Measurements from ENCODE around the gene DLAT. TPM values are rescaled to one million over a fixed set of nuclear protein-coding genes. Genes with fewer than 3 reads are reported as not detected.

DLAT gene
- total RNA-seq, 1 donor from 2014 or later = 26.1 TPM

GRCh38 chr11:111978028-111978771, 47.0 kb upstream of the DLAT start:
- Histone ChIP-seq H3K4me1 (peaks cover 36% of the 10 kb centered on the region), H3K27ac (no peak overlapping the region), H3K4me3 (peak overlapping the region; percentile 69), H3K27me3 (ENCODE audit: low read depth) (no peaks in the 10 kb centered on the region), H3K9me3 (no peaks in the 10 kb centered on the region), H3K36me3 (peaks cover 5% of the 10 kb centered on the region)
- ATAC-seq (peak in 1 of 2 donors; percentile 5), DNase-seq (no peak)
- intact Hi-C loops (cut with DNase I) = no loop called here
- TF ChIP-seq CTCF (IDR thresholded peaks at IDR 0.05) = no peak

- DNase-seq (no peak), ATAC-seq (no peak)
- no peaks in the 10 kb centered on the region for H3K9me3 ChIP-seq
- H3K27ac ChIP-seq = no peak overlapping the region
- intact Hi-C loops (cut with DNase I) = loop anchor here (10.0 kb wide), 1 partner anchor 45 kb away; the partner anchor contains the start of gene DIXDC1
- TF ChIP-seq CTCF (IDR thresholded peaks at IDR 0.05) = no peak
- no peak overlapping the region for H3K4me3 ChIP-seq
- peaks cover 36% of the 10 kb centered on the region for H3K4me1 ChIP-seq
- no peaks in the 10 kb centered on the region for H3K27me3 ChIP-seq (ENCODE audit: low read depth)
- peaks cover 7% of the 10 kb centered on the region for H3K36me3 ChIP-seq
These were observed 45.1 kb upstream of the DLAT start for GRCh38 chr11:111980062-111980461.

- H3K36me3 ChIP-seq = peaks cover 19% of the 10 kb centered on the region
- H3K27me3 ChIP-seq (ENCODE audit: low read depth) = no peaks in the 10 kb centered on the region
- peaks cover 30% of the 10 kb centered on the region for H3K4me1 ChIP-seq
- H3K9me3 ChIP-seq = no peaks in the 10 kb centered on the region
- no peak overlapping the region for H3K4me3 ChIP-seq
- TF ChIP-seq CTCF (IDR thresholded peaks at IDR 0.05) = no peak
- intact Hi-C loops (cut with DNase I) = loop anchor here (10.0 kb wide), 1 partner anchor 46 kb away; the partner anchor contains the start of gene DIXDC1
- DNase-seq (no peak), ATAC-seq (no peak)
- H3K27ac ChIP-seq = no peak overlapping the region
These were observed 43.9 kb upstream of the DLAT start for GRCh38 chr11:111981270-111981669.

- TF ChIP-seq CTCF (IDR thresholded peaks at IDR 0.05) = peak; percentile 60
- Histone ChIP-seq H3K27ac (peak overlapping the region; percentile 55), H3K36me3 (peaks cover 26% of the 10 kb centered on the region), H3K9me3 (no peaks in the 10 kb centered on the region), H3K4me1 (peaks cover 23% of the 10 kb centered on the region), H3K27me3 (ENCODE audit: low read depth) (no peaks in the 10 kb centered on the region), H3K4me3 (peak overlapping the region; percentile 45)
- ATAC-seq (peak; percentile 91 to 92), DNase-seq (peak; percentile 75)
- intact Hi-C loops (cut with DNase I) = loop anchor here (10.0 kb wide), 1 partner anchor 47 kb away; the partner anchor contains the start of gene DIXDC1
These were observed 43.2 kb upstream of the DLAT start for GRCh38 chr11:111982019-111982464.

- peaks cover 27% of the 10 kb centered on the region for H3K36me3 ChIP-seq
- intact Hi-C loops (cut with DNase I) = loop anchor here (10.0 kb wide), 1 partner anchor 48 kb away; the partner anchor contains the start of gene DIXDC1
- H3K9me3 ChIP-seq = no peaks in the 10 kb centered on the region
- TF ChIP-seq CTCF (IDR thresholded peaks at IDR 0.05) = no peak
- H3K27me3 ChIP-seq (ENCODE audit: low read depth) = no peaks in the 10 kb centered on the region
- H3K27ac ChIP-seq = peak overlapping the region; percentile 55
- DNase-seq (no peak), ATAC-seq (peak; percentile 6 to 18)
- peaks cover 19% of the 10 kb centered on the region for H3K4me1 ChIP-seq
- H3K4me3 ChIP-seq = peak overlapping the region; percentile 45
These were observed 42.5 kb upstream of the DLAT start for GRCh38 chr11:111982541-111983186.
